Astrocyte (in vitro differentiated cells and primary cell): ENCODE results near the gene MTCL3.
A peak's percentile ranks its signal among the peaks of the same experiment; 100 is the strongest.

Experiments
- DNase-seq: peaks from one replicate; pipeline ENCODE4 v3.0.0-alpha.2; 2010; ENCODE audit warnings: low read depth
- FAIRE-seq: peaks from 2 replicates; lab custom pipeline; 2011; peaks lifted over from hg19 to GRCh38; lab: Jason Lieb, UNC
- H2AFZ ChIP-seq: 2 replicates; pipeline ENCODE4 v1.6.0; 2012; ENCODE audit warnings: low read depth, low read length, inconsistent platforms
- H3K27ac ChIP-seq: 2 replicates; pipeline ENCODE4 v1.5.1; 2011; ENCODE audit warnings: low read depth, low read length, inconsistent platforms
- H3K27me3 ChIP-seq: 2 replicates; pipeline ENCODE4 v1.6.0; 2011; ENCODE audit warnings: low read length, inconsistent platforms; ENCODE audit not compliant: insufficient read depth
- H3K36me3 ChIP-seq: 2 replicates; pipeline ENCODE4 v1.5.1; 2011; ENCODE audit warnings: low read length, inconsistent platforms; ENCODE audit not compliant: insufficient read depth
- H3K4me1 ChIP-seq: 2 replicates; pipeline ENCODE4 v1.5.1; 2011; ENCODE audit warnings: low read length, inconsistent platforms; ENCODE audit not compliant: insufficient read depth
- H3K4me2 ChIP-seq: 2 replicates; pipeline ENCODE4 v1.6.0; 2012; ENCODE audit warnings: low read length, inconsistent platforms
- H3K4me3 ChIP-seq: 2 replicates; pipeline ENCODE4 v1.5.1; 2011; ENCODE audit warnings: low read depth, mild to moderate bottlenecking, low read length, inconsistent platforms; ENCODE audit not compliant: insufficient read depth
- H3K79me2 ChIP-seq: 2 replicates; pipeline ENCODE4 v1.6.0; 2012; ENCODE audit warnings: mild to moderate bottlenecking, low read length, inconsistent platforms; ENCODE audit not compliant: insufficient read depth
- H3K9ac ChIP-seq: 2 replicates; pipeline ENCODE4 v1.6.0; 2012; ENCODE audit warnings: mild to moderate bottlenecking, low read length, inconsistent platforms
- H3K9me3 ChIP-seq: 2 replicates; pipeline ENCODE4 v1.5.1; 2012; ENCODE audit warnings: low read depth, mild to moderate bottlenecking, low read length, inconsistent platforms; ENCODE audit not compliant: insufficient read depth
- H4K20me1 ChIP-seq: 2 replicates; pipeline ENCODE4 v1.6.0; 2012; ENCODE audit warnings: low read length, inconsistent platforms; ENCODE audit not compliant: insufficient read depth
- H3K27ac Mint-ChIP-seq: one replicate; pipeline ENCODE4 v1.8.0; 2021; ENCODE audit warnings: mild to moderate bottlenecking, mixed read lengths; ENCODE audit not compliant: unreplicated experiment
- H3K27me3 Mint-ChIP-seq: one replicate; pipeline ENCODE4 v1.8.0; 2021; ENCODE audit warnings: low read depth, mixed read lengths; ENCODE audit not compliant: unreplicated experiment
- H3K36me3 Mint-ChIP-seq: one replicate; pipeline ENCODE4 v1.8.0; 2021; ENCODE audit warnings: low read depth, mixed read lengths; ENCODE audit not compliant: unreplicated experiment
- H3K4me1 Mint-ChIP-seq: one replicate; pipeline ENCODE4 v1.8.0; 2021; ENCODE audit warnings: low read depth, mixed read lengths; ENCODE audit not compliant: unreplicated experiment
- H3K4me3 Mint-ChIP-seq: one replicate; pipeline ENCODE4 v1.8.0; 2021; ENCODE audit warnings: mild to moderate bottlenecking, moderate library complexity, mixed read lengths; ENCODE audit not compliant: unreplicated experiment
- H3K9me3 Mint-ChIP-seq: one replicate; pipeline ENCODE4 v1.8.0; 2021; ENCODE audit warnings: mild to moderate bottlenecking, mixed read lengths; ENCODE audit not compliant: unreplicated experiment
- EZH2 ChIP-seq: IDR thresholded peaks from 2 replicates; pipeline ENCODE4 v1.6.1; 2012; ENCODE audit warnings: mild to moderate bottlenecking, low read length, inconsistent platforms; ENCODE audit not compliant: insufficient read depth
- TF ChIP-seq, protein P1 (sequence below): IDR thresholded peaks from 2 replicates; pipeline ENCODE4 v1.5.1; 2011; ENCODE audit warnings: low read depth, mild to moderate bottlenecking, inconsistent platforms, low read length, moderate library complexity; ENCODE audit not compliant: insufficient read depth

MTCL3 gene

DNA sequence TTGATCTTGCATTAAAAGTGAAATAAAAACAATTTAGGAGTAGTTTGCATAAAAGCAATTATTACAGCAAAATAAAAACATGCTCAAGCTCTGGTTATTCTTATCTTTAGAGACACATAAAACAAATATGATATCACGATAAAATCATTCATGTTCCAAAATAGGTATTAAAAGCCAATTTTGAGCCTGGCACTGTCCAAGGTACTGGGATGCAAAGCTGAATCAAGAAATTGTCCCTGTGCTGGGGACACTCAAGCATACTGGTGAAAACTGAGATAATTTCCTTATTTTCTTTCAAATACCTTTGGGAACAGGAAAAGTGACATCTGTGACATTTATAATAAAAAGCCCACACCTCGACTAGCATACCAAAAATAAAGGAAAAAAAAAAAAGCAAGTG, 931 bp upstream of the MTCL3 start:
- no peak overlapping the region for H3K27ac Mint-ChIP-seq
- peaks cover 14% of the 10 kb centered on the region for H3K4me1 Mint-ChIP-seq
- TF ChIP-seq EZH2: no peak
- TF ChIP-seq, protein P1, sequence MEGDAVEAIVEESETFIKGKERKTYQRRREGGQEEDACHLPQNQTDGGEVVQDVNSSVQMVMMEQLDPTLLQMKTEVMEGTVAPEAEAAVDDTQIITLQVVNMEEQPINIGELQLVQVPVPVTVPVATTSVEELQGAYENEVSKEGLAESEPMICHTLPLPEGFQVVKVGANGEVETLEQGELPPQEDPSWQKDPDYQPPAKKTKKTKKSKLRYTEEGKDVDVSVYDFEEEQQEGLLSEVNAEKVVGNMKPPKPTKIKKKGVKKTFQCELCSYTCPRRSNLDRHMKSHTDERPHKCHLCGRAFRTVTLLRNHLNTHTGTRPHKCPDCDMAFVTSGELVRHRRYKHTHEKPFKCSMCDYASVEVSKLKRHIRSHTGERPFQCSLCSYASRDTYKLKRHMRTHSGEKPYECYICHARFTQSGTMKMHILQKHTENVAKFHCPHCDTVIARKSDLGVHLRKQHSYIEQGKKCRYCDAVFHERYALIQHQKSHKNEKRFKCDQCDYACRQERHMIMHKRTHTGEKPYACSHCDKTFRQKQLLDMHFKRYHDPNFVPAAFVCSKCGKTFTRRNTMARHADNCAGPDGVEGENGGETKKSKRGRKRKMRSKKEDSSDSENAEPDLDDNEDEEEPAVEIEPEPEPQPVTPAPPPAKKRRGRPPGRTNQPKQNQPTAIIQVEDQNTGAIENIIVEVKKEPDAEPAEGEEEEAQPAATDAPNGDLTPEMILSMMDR: no peak
- H3K4me1 ChIP-seq: peaks cover 5% of the 10 kb centered on the region
- no peak overlapping the region for H3K9ac ChIP-seq
- peaks cover 2% of the 10 kb centered on the region for H3K9me3 Mint-ChIP-seq
- H3K4me3 ChIP-seq: no peak overlapping the region
- no peaks in the 10 kb centered on the region for H3K36me3 Mint-ChIP-seq
- H3K79me2 ChIP-seq: peaks cover 16% of the 10 kb centered on the region
- H2AFZ ChIP-seq: no peak overlapping the region
- H3K4me3 Mint-ChIP-seq: peak overlapping the region; percentile 76
- DNase-seq (peak; percentile 6), FAIRE-seq (peak; percentile 73)
- peaks cover 2% of the 10 kb centered on the region for H3K27me3 Mint-ChIP-seq
- peaks cover 6% of the 10 kb centered on the region for H4K20me1 ChIP-seq
- no peaks in the 10 kb centered on the region for H3K9me3 ChIP-seq
- no peaks in the 10 kb centered on the region for H3K27me3 ChIP-seq
- H3K27ac ChIP-seq: no peak overlapping the region
- H3K4me2 ChIP-seq: peak overlapping the region; percentile 86
- H3K36me3 ChIP-seq: no peaks in the 10 kb centered on the region

DNA sequence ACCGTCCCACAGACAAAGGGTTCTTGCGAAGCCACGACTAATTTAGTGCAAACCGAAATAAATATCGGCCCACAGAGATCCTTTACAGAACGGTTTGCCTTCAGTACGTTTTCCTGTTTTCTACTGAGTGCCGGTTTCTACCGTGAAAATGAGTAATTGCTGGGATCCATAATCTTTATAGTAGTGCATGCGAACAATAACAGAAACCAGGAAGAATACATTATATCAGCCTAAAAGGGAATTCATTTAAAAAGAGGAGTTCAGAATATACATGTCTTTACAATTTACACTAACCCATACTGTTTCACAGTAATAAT, 292 bp upstream of the MTCL3 start:
- DNase-seq (no peak), FAIRE-seq (no peak)
- Histone ChIP-seq H2AFZ (peak overlapping the region; percentile 81), H3K27ac (peak overlapping the region; percentile 59), H3K9ac (peak overlapping the region; percentile 80), H3K9me3 (no peaks in the 10 kb centered on the region), H4K20me1 (peaks cover 8% of the 10 kb centered on the region), H3K4me1 (peaks cover 10% of the 10 kb centered on the region), H3K79me2 (peaks cover 20% of the 10 kb centered on the region), H3K27me3 (no peaks in the 10 kb centered on the region), H3K36me3 (no peaks in the 10 kb centered on the region), H3K4me3 (peak overlapping the region; percentile 70), H3K4me2 (peak overlapping the region; percentile 86)
- Mint-ChIP-seq H3K36me3 (no peaks in the 10 kb centered on the region), H3K27ac (peak overlapping the region; percentile 79), H3K9me3 (peaks cover 2% of the 10 kb centered on the region), H3K4me1 (peaks cover 17% of the 10 kb centered on the region), H3K4me3 (peak overlapping the region; percentile 96), H3K27me3 (peaks cover 2% of the 10 kb centered on the region)
- no peak for TF ChIP-seq EZH2
- TF ChIP-seq, protein P1: no peak

DNA sequence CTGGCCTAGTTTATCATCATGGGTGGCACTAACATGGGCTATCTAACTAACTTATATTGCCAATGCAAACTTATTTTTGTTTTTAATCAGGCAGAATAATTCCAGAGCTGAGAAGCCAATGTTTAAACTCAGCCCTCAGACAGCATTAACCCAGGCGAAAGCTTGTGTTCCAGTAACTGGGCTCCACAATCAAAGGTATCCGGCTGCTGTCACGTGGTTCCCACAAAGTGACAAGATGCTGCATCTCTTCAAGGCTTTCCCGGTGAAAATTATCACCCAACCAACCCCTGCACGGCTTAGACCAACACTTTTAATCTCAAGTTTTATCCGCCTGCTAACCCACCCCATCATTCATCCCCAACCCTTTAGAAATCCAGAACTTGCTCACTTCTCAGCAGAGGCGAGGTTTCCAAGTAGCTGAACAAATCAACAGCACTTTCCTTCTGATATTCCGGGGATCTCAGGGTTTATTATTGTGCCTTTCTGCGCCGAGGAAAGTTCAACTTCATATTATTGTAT, 885 bp downstream of the MTCL3 start:
- H3K9ac ChIP-seq: peak overlapping the region; percentile 80
- Mint-ChIP-seq H3K4me3 (peak overlapping the region; percentile 96), H3K27me3 (peaks cover 2% of the 10 kb centered on the region), H3K9me3 (peaks cover 2% of the 10 kb centered on the region), H3K36me3 (no peaks in the 10 kb centered on the region), H3K4me1 (peaks cover 21% of the 10 kb centered on the region), H3K27ac (peak overlapping the region; percentile 79)
- H3K36me3 ChIP-seq: no peaks in the 10 kb centered on the region
- peak overlapping the region; percentile 67 for H3K27ac ChIP-seq
- H4K20me1 ChIP-seq: peaks cover 18% of the 10 kb centered on the region
- H3K4me1 ChIP-seq: peaks cover 12% of the 10 kb centered on the region
- DNase-seq (no peak), FAIRE-seq (no peak)
- peak overlapping the region; percentile 86 for H3K4me2 ChIP-seq
- TF ChIP-seq EZH2: peak; percentile 21
- TF ChIP-seq, protein P1: no peak
- peaks cover 21% of the 10 kb centered on the region for H3K79me2 ChIP-seq
- H2AFZ ChIP-seq: peak overlapping the region; percentile 81
- no peaks in the 10 kb centered on the region for H3K9me3 ChIP-seq
- peak overlapping the region; percentile 70 for H3K4me3 ChIP-seq
- no peaks in the 10 kb centered on the region for H3K27me3 ChIP-seq
